Measurements from ENCODE around the gene TFPI.
"Not testable (repeated sequence)": the region's sequence is repeated elsewhere in the genome, so short reads cannot be mapped to it uniquely, and the experiment has no call there.

TFPI gene

GRCh38 chr2:187527262-187527661 is 27.0 kb downstream of the TFPI start:
- DNase-seq, result no peak

- DNase-seq, result no peak
Measured at GRCh38 chr2:187526792-187527191, 27.4 kb downstream of the TFPI start.

DNA sequence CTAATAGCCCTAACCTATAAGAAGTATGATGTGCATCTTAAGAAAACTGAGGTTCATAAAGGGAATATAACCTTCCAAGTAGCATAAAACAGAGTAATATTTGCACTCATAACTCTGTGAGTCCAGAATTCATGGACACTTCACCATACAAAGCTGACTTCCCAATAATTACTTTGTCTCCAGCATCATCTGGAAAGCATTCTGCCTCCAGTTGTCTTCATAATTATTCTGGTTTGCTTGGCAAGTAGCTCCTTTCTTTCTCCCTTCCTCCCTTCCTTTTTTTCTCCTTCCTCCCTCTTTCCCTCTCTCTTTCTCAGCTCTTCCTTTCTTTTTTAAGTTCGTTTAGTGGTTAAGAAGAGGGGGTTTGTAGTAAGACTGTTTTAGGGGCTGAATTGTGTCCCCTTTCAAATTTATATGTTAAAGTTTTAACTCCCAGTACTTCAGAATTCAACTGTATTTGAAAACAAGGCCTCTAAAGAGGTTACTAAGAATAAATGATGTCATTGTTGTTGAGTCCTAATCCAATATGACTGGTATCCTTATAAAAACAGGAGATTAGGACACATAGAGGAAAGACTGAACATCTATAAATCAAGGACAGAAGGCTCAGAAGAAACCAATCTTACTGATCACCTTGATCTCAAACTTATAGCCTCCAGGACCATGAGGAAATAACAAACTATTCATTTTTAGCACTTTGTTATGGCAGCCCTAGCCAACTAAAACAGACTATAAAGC is 28.9 kb downstream of the TFPI start:
- no peak for DNase-seq

DNA sequence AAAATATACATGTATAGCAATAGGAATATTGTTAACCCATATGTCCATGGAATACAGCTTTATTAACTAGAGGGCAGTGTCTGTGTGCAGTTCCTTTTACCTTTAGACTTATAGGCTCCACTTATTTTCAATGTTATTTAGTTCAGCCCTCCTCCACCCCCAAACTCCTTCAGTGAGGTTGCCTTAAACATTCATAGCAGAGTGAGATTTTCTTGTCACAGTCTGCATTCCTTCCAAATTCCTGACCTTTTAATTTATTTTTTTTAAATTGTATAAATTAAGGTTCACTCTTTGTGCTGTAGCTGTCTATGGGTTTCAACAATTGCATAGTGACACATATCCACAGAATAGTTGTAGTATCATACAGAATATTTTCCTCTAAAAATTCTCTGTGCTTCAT is 30.9 kb downstream of the TFPI start:
- no peak for DNase-seq

DNA sequence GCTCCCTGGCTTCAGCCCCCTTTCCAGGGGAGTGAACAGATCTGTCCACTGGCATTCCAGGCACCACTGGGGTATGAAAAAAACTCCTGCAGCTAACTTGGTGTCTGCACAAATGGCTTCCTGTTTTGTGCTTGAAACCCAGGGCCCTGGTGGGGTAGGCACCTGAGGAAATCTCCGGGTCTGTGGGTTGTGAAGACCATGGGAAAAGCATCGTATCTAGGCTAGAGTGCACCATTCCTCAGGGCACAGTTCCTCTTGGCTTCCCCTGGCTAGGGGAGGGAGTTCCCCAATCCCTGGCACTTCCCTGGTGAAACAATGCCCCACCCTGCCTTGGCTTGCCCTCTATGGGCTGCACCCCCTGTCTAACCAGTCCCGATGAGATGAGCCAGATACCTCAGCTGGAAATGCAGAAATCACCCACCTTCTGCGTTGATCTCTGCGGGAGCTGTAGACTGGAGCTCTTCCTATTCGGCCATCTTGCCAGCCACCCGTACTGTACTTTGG is 34.1 kb downstream of the TFPI start:
- no peak for DNase-seq

GRCh38 chr2:187519419-187520120 is 34.7 kb downstream of the TFPI start:
- DNase-seq, result no peak

DNA sequence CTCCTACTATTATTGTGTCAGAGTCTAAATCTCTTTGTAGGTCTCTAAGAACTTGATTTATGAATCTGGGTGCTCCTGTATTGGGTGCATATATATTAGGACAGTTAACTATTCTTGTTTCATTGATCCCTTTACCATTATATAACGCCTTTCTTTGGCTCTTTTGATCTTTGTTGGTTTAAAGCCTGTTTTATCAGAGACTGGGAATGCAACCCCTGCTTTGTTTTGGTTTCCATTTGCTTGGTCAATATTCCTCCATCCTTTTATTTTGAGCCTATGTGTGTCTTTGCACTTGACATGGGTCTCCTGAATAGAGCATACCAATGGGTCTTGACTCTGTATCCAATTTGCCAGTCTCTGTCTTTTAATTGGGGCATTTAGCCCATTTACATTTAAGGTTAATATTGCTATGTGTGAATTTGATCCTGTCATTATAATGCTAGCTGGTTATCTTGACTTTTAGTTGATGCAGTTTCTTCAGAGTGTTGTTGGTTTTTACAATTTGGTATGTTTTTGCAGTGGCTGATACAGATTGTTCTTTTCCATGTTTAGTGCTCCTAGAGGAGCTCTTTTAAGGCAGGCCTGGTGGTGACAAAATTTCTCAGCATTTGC is 36.4 kb downstream of the TFPI start:
- not testable (repeated sequence) for DNase-seq

GRCh38 chr2:187516630-187517510 is 37.4 kb downstream of the TFPI start:
- DNase-seq, result not testable (repeated sequence)

DNA sequence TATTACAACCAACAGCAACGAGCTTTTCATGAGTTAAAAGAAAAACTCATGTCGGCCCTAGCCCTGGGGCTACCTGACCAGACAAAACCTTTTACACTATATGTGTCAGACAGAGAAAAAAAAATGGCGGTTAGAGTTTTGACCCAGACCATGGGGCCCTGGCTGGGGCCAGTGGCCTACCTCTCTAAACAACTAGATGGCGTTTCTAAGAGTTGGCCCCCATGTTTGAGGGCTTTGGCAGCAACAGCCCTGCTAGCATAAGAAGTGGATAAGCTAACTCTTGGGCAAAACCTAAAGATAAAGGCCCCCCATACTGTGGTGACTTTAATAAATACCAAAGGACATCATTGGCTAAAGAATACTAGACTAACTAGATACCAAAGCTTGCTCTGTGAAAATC is 39.3 kb downstream of the TFPI start:
- DNase-seq, result no peak

DNA sequence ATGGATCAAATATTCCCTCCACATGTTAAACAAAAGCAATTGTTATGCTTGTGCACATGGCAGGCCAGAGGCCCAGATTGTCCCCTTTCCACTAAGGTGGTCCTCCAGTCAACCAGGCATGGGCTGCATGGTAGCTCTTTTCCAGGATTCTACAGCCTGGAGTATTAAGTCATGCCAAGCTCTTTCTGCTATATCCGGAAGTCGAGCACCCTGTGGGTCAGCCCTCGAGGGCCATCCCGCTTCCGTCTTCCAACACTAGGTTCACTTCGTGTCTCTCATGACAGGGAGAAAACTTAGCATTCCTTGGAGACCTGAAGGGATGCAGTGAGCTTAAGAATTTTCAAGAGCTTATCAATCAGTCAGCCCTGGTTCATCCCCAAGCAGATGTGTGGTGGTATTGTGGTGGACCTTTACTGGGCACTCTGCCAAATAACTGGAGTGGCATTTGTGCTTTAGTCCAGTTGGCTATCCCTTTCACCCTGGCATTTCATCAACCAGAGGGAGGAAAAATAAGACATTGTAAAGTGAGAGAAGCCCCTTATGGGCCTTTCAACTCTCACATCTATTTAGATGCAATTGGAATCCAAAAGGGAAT is 39.9 kb downstream of the TFPI start:
- not testable (repeated sequence) for DNase-seq

DNA sequence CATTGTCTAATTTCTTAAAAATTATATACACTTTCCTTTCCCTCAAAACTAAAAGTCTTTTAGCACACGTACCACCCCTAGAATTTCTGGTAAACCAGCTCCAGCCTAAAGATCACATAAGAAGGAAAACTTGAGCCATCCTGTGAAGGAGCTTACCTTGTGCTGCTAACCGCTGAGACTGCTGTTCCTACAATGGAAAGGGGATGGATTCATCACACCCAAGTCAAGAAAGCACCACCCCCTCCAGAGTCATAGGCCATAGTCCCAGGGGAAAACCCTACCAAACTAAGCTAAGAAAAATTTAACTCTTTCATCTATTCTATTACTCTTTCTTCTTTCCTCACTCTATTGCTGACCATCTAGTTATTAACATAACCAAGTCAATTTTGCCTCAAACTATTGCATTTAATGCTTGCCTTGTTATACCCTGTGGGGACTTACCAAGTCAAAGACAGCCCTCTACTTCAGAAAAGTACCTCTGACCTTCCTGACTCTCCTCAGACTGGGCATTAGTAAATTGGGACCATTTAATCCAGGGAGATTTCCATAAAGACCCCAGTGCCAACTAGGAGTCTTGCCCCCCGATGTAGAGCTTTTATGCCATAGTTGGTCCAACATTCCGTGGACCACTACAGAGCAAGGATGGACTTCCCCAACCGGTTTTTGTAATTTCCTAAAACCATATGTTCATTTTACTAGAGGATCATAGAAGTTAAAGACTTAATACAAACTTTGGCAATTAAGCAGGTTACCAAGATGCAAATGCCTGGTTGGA is 40.6 kb downstream of the TFPI start:
- DNase-seq, result not testable (repeated sequence)

- DNase-seq, result no peak
Measured at GRCh38 chr2:187511356-187512315, 42.6 kb downstream of the TFPI start.

DNA sequence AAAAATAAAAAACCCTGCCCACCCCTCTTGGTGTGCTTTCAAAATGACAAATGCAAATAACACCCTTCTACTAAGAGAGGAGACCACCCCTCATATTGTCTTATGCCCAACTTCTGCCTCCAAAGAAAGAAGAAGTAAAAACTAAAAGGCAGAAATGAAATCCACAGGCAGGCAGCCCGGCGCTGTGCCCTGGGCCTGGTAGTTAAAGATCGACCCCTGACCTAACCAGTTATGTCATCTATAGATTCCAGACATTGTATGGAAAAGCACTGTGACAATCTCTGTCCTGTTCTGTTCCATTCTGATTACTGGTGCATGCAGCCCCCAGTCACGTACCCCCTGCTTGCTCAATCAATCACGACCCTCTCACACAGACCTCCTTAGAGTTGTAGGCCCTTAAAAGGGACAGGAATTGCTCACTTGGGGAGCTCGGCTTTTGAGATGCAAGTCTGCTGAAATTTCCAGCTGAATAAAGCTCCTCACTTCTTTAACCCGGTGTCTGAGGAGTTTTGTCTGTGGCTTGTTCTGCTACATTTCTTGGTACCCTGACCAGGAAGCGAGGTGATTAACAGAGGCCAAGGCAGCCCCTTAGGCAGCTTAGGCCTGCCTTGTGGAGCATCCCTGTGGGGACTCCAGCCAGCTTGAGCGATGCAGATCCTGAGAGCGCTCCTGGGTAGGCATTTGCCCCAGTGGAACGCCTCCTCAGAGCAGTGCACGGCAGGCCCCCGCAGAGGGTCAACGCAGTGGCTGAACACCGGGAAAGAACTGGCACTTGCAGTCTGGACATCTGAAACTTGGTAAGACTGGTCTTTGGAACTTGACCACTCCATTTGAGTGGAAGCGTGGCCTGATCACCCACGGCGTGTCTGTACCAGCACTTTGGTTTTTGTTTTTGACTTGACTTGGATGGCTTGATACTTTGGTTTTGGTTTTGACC is 43.5 kb downstream of the TFPI start:
- not testable (repeated sequence) for DNase-seq

DNA sequence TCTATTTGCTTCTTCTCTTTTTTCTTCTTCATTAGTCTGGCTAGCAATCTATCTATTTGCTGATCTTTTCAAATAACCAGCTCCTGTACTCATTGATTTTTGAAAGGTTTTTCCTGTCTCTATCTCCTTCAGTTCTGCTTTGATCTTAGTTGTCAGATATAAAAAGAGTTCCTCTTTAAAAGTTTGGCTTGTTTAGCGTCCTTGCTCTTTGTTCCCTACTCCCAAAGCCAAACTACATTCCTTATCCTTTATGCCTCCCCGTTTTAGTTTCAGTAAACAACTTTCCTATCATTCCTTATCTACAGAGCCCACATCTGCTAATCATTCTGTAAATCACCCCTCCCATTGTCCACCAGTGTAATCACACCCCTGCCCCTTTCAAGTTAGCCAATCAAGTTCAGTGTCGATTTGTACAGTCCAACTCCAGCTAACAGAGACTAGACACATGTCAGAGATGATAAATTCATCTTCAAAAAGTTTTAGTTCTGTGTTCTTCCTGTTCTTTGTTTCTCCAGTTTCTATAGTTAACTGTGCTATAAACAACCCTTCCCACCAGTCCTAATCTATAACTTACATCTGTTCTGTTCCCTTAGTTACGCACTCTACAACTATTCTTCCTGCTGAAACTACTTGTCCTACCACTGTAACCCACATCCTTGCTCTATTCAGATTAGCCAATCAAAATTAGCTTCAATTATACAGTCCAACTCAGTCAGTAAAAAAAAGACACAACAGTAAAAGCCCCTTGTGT is 44.4 kb downstream of the TFPI start:
- no peak for DNase-seq

DNA sequence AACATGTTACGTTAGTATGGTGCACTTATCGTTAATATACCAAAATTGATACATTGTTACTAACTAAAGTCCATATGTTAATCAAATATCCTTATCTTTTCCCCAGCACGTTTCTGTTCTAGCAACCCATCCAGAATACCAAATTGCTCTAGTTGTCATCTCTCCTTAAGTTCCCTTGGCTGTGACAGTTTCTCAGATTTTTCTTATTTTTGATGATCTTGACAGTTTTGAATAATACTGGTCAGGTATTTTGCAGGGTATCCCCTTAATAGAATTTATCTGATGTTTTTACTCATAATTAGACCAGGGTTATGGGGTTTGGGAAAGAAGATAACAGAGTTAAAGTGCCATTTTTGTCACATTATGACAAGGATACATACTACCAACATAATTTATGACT is 47.8 kb downstream of the TFPI start:
- no peak for DNase-seq

DNA sequence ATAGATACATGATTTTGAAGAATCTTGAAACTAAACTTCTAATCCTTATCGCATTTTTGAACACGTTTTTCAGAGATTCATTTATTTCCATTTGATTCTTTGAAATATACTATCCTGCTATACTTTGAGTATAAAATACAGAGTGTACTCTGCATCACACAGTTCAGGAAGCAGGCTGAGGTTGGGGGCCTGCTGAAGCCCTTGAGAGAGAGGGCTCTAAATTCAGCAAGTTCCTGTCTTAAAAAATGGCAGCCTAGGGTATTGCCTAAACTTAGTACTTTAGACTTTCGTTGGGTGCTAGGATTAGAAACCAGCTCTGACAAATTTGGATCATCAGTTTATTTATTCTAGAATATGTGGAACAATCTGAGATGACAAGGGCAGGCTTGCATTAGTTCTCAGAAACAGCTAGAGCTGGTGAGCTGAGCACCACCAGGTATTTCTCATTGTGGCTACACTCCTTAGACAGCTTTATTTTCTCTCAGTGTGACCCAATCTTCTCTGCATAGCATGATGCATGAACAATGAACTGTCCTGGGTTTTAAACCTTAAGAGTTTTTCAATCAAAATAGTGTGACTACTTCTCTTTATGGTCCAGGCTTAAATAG is 49.1 kb downstream of the TFPI start:
- no peak for DNase-seq

GRCh38 chr2:187504312-187504921 is 49.8 kb downstream of the TFPI start:
- no peak for DNase-seq

DNA sequence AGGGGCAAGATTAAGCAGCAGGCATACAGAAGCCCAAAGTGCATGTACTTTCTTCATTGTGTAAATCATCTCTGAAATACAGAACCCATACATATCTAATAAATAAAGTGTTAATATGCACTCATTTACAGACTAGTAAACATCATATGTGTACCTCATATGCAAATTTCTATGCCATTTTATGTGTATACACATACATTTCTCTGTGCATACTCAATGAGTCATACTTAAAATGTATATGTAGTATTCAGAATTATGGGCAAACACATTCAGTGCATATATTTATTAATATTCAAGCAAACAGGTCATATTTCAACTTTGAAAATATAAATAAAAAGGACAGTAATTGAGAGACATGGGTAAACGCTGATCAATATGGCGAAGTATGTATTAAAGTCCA is 50.5 kb downstream of the TFPI start:
- no peak for DNase-seq
